Left kidney (tissue), 8 donors: ENCODE measurements around the gene MMUT. TPM values are rescaled to one million over a fixed set of nuclear protein-coding genes. Genes with fewer than 3 reads are reported as not detected.
"Not testable (repeated sequence)": the region's sequence is repeated elsewhere in the genome, so short reads cannot be mapped to it uniquely, and the experiment has no call there.

Experiments used
- DNase-seq: peaks from one replicate; pipeline ENCODE4 v3.0.0-alpha.2; 2013
- long read RNA-seq, 8 donors: transcript quantifications; one replicate each; lab custom pipeline, GENCODE V29; 2026
- polyA plus RNA-seq: library from polyadenylated mRNA; unstranded; fragments of 120-200 nt; gene quantifications from one replicate; pipeline ENCODE4 v1.2.1, GENCODE V29; 2013; ENCODE audit not compliant: insufficient read length

The MMUT gene
- 50.9 TPM for polyA plus RNA-seq
- long read RNA-seq, donor 1, transcript MUT-201 (13 exons, 3,749 nt): major isoform, 12 of 29 reads
- long read RNA-seq, donor 1, partial matches to known transcripts: 17 of 29 reads
- long read RNA-seq, donor 1, other reads (novel, unspliced or antisense): 0 of 29 reads
- long read RNA-seq, donor 2, transcript MUT-201 (13 exons, 3,749 nt): major isoform, 9 of 9 reads
- long read RNA-seq, donor 2, partial matches to known transcripts: 0 of 9 reads
- long read RNA-seq, donor 2, other reads (novel, unspliced or antisense): 0 of 9 reads
- long read RNA-seq, donor 3, transcript MUT-201 (13 exons, 3,749 nt): major isoform, 12 of 32 reads
- long read RNA-seq, donor 3, partial matches to known transcripts: 20 of 32 reads
- long read RNA-seq, donor 3, other reads (novel, unspliced or antisense): 0 of 32 reads
- long read RNA-seq, donor 4: 0 reads
- long read RNA-seq, donor 5, transcript MUT-201 (13 exons, 3,749 nt): major isoform, 10 of 32 reads
- long read RNA-seq, donor 5, partial matches to known transcripts: 22 of 32 reads
- long read RNA-seq, donor 5, other reads (novel, unspliced or antisense): 0 of 32 reads
- long read RNA-seq, donor 6, transcript MUT-201 (13 exons, 3,749 nt): major isoform, 7 of 30 reads
- long read RNA-seq, donor 6, partial matches to known transcripts: 23 of 30 reads
- long read RNA-seq, donor 6, other reads (novel, unspliced or antisense): 0 of 30 reads
- long read RNA-seq, donor 7, transcript MUT-201 (13 exons, 3,749 nt): major isoform, 18 of 49 reads
- long read RNA-seq, donor 7, partial matches to known transcripts: 31 of 49 reads
- long read RNA-seq, donor 7, other reads (novel, unspliced or antisense): 0 of 49 reads
- long read RNA-seq, donor 8, transcript MUT-201 (13 exons, 3,749 nt): major isoform, 7 of 20 reads
- long read RNA-seq, donor 8, partial matches to known transcripts: 13 of 20 reads
- long read RNA-seq, donor 8, other reads (novel, unspliced or antisense): 0 of 20 reads

DNA sequence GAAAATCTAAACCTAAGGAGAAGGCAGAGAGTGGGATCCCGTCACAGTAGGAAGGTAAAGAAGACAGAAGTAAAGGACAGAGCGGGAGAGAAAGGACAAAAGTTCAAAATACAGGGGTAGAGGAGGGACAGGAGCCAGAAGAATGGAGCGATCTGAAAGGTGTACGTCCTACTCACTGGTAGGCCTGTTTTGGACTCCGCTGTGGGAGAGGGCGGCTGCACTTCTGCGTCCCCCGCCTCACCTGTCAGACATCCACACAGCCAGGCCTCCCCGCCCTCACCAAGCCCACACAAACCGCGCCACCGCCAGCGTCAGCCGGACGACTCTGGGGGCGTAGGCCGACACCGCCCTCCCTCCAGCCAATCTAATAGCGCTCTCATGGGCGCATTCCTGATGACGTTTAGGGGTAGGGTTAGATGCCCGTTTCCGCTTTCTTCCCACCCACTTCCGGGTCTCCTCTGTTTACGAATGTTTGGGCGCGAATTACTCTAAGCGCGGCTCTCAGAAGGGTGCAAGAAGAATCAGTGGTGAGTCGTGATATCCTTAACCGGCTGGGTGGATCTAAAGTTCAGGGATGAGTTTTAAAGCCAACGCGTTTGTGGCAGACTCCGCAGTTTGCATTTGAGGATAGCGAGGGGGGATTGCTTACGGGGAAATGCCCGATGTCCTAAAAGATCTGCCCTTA lies at the start of gene MMUT, which contains the start of gene CENPQ:
TSS of gene MMUT (minus strand) at position 327 of the 685 bp plus-strand sequence. CDS start 3,787 bp downstream, outside the sequence.
TSS of gene CENPQ (plus strand) at position 444 of the 685 bp plus-strand sequence. CDS start 6,807 bp downstream, outside the sequence.
- peak; percentile 96 for DNase-seq

DNA sequence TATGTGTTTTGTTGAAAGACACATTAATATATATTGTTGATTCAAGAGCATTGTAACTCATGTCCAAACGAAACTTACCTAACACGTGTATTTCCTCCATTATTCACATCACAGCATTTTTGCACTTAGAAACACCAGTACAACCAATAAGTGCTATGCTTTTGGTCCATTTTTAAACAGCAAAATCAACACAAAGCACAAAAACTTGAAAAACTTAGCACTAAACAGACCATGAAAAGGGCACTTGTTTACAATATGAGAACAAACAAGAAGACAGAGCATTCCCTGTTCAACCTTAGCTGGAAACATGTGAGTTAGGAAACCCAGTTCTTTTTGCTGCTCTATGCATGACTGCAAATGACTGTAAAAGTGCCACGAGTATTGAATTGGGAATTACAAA lies 46.3 kb upstream of the MMUT start:
- no peak for DNase-seq

DNA sequence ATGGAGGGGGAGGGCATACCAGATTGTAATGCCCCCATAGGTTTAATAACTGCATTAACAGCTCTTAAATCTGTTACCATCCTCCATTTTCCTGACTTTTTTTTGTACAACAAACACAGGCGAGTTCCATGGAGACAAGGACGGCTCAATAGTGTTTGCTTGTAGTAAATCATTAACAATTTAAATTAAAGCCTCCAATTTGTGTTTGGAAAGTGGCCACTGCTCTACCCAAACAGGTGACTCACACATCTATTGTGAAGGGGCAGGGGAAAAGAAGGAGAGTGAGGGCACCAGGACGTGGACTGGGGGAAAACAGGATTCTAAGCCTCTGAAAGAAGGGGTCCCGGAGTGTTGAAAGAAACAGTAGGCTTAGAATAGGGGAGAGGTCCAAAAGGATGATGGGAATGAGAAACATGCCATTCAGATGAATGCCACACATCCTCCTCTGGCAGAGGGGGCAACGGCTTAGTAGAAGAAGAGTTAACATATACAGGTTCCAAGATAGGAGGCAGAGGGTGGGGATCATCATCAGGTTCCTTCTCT lies 43.6 kb upstream of the MMUT start:
- no peak for DNase-seq

DNA sequence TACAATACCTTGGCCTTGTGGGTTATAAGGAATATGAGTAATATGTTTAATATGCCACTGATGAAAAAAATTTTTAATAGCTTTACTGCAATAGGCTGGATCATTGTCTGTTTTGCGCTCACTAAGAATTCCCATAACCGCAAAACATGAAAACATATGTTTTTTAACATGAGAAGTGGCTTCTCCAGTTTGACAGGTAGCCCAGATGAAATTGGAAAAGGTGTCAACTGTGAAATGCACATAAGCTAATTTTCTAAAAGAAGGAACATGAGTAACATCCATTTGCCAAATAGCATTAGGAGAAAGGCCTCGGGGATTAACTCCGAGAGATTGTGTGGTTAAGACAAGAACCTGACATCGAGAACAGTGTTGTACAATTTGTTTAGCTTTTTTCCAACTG lies 41.6 kb upstream of the MMUT start:
- no peak for DNase-seq

DNA sequence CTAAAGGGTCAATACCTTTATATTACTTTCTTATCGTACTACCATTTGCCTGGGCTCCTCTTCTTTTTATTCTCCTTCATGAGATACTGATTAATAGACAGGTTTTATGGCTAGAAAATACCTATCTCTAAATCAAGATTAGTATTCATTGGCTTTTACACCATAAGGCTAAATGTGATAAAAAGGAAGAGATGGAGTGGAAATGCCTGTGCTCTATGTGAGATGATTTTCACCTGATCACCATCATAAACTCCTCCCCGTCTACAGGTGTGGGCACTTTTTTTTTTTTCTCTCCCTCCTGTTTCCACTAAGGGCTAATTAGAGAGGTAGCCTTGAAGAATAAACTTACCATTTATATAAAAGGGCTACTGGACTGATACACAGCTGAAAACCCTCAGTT lies 36.6 kb upstream of the MMUT start, which contains the start of gene GLYATL3:
TSS of gene GLYATL3 (plus strand) at position 301 of the 400 bp plus-strand sequence. CDS start 12,068 bp downstream, outside the sequence.
- no peak for DNase-seq

DNA sequence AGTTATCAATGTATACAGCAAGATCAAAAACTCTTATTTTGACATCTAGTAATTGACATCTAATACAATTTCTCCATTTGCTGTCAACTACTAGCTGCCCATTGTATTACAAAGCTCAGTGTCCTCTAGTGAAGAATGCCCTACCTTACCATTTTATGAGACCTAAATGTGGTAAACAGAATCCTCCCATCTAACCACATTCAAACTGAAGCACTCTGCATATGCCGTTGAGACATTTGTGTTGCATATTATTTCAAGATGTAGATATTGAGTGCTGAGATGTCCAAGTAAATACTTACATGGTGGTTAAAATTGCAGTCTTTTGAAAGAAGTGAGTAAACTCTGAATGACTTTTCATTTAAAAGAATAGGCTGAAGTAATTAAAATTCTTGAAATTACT lies 36.1 kb upstream of the MMUT start:
- DNase-seq: no peak

DNA sequence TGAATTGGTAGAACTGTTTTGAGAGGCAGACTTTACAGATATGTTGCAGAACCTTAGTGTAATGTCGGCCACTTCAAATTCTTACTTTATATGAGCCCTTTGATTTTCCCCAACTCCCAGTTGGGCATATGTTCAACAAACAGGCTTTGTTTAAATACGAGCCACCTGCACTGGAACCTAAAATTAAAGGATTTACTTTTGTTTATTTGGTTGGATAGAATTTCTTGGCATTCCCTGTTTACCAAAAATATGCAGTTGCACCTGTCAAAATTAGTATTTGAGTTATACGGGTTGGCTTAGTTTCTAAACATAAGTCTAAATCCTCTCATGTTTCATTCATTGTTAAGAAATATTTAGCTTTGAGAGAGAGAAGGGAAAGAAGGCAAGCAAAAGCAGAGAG lies 34.3 kb upstream of the MMUT start:
- no peak for DNase-seq

DNA sequence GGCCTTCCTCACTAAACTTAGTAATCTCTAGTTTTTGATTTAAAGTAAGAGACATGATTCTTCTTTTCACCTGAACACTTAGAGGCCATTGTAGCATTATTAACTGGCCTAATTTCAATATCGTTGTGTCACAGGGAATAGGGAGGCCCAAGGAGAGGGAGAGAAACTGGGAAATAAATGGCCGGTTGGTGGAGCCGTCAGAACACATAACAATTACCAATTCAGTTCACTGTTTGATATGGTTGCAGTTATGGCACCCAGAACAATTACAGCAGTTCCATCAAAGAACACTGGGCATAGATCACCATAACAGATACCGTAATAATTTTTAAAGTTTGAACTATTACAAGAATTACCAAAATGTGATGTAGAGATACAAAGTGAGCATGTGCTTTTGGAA lies 27.6 kb upstream of the MMUT start:
- no peak for DNase-seq

DNA sequence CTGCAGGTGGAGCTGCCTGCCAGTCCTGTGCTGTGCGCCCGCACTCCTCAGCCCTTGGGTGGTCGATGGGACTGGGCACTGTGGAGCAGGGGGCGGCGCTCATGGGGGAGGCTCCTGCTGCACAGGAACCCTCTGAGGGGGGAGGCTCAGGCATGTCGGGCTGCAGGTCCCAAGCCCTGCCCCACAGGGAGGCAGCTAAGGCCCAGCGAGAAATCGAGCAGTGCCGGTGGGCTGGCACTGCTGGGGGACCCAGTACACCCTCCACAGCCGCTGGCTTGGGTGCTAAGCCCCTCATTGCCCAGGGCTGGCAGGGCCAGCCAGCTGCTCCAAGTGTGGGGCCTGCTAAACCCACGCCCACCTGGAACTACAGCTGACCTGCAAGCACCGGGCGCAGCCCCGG lies 20.3 kb upstream of the MMUT start:
- DNase-seq: not testable (repeated sequence)

DNA sequence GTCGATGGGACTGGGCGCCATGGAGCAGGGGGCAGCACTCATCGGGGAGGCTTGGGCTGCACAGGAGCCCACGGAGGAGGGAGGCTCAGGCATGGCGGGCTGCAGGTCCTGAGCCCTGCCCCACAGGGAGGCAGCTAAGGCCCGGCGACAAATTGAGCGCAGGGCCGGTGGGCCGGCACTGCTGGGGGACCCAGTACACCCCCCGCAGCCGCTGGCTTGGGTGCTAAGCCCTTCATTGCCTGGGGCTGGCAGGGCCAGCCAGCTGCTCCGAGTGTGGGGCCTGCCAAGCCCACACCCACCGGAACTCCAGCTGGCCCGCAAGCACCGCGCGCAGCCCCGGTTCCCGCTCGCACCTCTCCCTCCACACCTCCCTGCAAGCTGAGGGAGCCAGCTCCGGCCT lies 18.8 kb upstream of the MMUT start:
- not testable (repeated sequence) for DNase-seq

DNA sequence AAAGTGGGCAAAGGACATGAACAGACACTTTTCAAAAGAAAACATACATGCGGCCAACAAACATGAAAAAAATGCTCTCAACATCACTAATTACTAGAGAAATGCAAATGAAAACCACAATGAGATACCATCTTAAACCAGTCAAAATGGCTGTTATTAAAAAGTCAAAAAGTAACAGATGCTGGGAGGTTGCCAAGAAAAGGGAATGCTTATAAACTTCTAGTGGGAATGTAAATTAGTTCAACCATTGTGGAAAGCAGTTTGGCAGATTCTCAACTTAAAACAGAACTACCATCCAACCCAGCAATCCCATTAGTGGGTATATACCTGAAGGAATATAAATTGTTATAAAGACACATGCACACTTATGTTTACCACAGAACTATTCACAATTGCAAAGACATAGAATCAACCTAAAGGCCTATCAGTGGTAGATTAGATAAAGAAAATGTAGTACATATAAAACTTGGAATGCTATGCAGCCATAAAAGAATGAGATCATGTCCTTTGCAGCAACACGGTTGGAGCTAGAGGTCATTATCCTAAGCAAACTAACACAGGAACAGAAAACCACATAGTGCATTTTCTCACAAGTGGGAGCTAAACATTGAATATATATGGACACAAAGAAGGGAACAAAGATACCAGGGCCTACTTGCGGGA lies 16.4 kb upstream of the MMUT start:
- DNase-seq: no peak

DNA sequence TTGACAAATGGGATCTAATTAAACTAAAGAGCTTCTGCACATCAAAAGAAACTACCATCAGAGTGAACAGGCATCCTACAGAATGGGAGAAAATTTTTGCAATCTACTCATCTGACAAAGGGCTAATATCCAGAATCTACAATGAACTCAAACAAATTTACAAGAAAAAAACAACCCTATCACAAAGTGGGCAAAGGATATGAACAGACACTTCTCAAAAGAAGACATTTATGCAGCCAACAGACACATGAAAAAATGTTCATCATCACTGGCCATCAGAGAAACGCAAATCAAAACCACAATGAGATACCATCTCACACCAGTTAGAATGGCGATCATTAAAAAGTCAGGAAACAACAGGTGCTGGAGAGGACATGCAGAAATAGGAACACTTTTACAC lies 13.5 kb upstream of the MMUT start:
- DNase-seq: not testable (repeated sequence)

DNA sequence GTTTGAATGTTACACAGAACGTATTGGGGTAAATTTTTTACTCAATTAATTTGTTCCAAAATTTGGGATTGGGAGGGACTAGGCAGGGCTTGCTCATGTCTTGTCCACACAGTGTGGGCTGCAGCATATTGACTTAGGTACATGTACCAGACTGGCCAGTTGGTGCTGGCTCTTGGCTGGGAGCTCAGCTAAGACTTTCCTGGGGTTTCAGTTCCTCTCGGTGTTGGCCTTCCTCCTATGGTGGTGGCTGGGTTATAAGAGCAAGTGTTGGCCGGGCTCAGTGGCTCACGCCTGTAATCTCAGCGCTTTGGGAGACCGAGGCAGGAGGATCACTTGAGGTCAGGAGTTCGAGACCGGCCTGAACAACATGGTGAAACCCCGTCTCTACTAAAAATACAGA lies 5.0 kb upstream of the MMUT start:
- DNase-seq: no peak

DNA sequence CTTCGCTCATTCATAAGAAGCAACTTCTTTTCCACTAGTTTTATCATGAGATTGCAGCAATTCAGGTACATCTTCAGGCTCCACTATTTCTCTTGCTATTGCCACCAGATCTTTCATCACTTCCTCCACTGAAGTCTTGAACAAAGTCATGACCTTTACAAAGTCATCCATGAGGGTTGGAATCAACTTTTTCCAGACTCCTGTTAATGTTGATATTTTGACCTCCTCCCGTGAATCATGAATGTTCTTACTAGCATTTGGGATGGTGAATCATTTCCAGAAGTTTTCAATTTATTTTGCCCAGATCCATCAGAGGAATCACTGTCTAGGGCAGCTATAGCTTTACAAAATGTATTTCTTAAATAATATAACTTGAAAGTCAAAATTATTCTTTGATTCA lies 1.6 kb upstream of the MMUT start:
- no peak for DNase-seq

DNA sequence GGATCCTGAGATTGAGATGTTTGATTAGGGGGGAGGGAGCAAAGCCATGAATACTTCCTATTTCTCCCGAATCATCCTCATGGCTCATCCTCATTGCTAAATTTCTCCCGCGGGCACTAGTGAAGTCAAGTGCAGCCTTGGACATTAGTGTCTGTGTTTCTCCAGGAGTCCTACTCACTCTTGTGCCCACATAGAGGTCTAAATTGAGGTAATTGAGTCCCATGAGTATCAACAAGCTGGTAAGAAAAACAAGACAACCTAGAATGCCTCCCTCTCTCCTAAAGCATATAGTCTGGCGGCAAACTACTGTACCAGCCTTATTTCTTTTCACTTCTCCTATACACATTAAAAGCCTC lies 537 bp upstream of the MMUT start:
- DNase-seq: no peak

DNA sequence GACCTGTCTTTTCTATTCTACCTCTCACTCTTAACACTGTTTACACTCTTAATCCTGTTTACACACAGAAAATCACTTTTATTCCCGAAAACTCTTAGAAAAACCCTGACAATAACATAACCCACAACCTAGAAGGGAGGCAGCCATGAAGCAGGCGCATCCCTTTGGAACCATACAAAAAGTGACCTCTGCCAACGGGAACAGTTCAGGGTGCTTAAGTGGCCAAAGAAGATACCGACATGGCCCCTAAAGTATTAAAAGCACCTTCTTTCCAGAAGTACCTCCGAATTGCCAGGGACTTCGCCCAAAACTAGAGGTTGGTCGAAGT lies 490 bp downstream of the MMUT start:
- peak; percentile 10 for DNase-seq

DNA sequence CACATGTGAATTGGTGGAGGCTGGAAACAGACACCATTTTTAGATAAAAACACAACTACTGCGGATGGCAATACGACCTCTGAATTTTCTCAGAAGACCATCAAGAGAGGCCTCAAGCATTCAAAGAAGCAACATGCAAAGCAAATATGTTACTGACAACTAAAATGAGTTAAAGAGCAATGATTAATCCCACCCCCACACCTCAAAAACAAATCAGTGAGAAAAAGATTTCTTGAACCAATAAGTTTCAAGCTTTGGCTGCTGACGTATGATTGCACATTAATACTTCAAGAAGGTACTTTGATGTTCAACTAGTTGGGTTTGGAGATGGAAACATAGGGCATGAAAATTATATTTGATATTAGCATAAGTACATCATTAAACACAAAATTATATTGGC lies 982 bp downstream of the MMUT start:
- peak; percentile 12 for DNase-seq

DNA sequence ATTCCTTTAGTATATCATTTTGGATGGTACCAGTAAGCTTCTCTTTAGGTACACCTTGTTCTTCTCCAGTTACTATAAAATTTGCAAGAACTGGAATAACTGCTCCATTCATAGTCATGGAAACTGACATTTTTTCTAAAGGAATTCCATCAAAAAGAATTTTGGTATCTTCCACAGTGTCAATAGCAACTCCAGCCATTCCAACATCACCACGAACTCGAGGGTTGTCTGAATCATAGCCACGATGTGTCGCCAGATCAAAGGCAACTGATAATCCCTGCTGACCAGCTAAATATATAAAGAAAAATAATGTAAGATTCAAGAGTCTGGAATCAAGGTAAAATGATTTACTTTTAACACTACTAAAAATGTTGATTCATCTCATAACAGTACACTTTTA lies 5.3 kb downstream of the MMUT start:
- no peak for DNase-seq

DNA sequence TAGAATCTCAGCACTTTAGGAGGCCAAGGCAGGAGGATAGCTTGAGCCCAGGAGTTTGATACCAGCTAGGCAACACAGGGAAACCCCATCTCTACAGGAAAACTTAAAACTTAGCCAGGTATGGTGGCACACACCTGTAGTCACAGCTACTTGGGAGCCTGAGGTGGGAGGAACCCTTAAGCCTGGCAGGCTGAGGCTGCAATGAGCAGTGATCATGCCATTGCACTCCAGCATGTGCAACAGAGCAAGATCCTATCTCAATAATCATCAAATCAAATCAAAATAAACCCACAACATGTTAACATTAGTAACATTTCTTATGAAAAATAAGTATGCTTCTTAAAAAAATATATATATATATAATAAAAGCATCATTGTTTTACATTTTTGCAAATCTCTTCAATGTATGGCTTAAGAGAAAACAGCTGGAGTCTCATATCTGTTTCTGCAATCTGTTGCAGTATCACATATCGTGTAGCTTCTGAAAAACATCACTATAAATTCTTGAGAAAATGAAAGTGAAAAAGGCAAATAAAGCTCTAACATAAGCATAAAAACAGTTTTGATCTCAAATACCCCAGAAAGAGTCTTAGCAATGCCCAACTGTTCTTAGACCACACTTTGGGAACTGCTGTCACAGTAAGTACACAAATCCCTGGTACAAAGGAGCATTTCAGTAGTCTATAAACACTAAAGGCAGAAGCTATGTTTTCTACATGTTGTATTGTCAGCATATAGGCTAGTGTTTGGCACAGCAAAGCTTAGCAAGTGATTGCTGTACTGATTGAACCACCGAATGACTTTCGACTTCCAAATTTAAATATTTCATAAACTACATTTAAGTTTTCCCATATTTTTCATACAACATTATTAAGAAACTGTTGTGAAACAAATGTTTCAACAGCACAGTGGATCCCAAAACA lies 8.0 kb downstream of the MMUT start:
- no peak for DNase-seq

DNA sequence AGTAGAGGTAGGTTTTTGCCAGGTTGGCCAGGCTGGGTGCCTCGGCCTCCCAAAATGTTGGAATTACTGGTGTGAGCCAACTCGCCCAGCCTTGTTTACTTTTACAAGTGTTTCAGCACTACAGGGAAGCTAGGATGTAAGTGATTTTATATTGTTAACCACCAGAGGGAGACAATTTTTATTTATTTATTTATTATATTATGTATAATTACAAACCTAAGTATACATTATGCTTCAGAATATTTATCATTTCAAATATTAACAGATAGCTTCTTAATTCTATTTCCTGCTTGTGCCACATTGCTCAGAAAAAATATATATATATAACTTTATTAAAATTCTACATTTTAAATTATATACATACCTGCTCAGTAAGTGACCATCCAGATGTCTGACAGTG lies 9.8 kb downstream of the MMUT start:
- DNase-seq: no peak
